Measurements from ENCODE around the gene HDAC1.

- TF ChIP-seq EZH2phosphoT487 (IDR thresholded peaks at IDR 0.05; ENCODE audit: insufficient read depth, low read depth), result no peak
- TF ChIP-seq EZH2 (IDR thresholded peaks at IDR 0.05; ENCODE audit: insufficient read depth, poor library complexity, severe bottlenecking), result no peak
Observed at GRCh38 chr1:32329931-32330466, 38.1 kb downstream of the HDAC1 start.

All from GM23248 (cell line).